DND-41 (cell line): ENCODE results near the gene SERPIND1.

ENCODE experiments used
- EZH2 ChIP-seq: IDR thresholded peaks from 3 replicates; pipeline ENCODE4 v1.6.1; 2012; ENCODE audit warnings: borderline replicate concordance, low read depth, mild to moderate bottlenecking, moderate library complexity, low read length, inconsistent platforms; ENCODE audit not compliant: severe bottlenecking
- TF ChIP-seq, protein P1 (sequence below): IDR thresholded peaks from 2 replicates; pipeline ENCODE4 v1.5.1; 2012; ENCODE audit warnings: borderline replicate concordance, low read length, moderate library complexity, mild to moderate bottlenecking; ENCODE audit not compliant: poor library complexity, severe bottlenecking; ENCODE audit errors: extremely low read depth

DNA sequence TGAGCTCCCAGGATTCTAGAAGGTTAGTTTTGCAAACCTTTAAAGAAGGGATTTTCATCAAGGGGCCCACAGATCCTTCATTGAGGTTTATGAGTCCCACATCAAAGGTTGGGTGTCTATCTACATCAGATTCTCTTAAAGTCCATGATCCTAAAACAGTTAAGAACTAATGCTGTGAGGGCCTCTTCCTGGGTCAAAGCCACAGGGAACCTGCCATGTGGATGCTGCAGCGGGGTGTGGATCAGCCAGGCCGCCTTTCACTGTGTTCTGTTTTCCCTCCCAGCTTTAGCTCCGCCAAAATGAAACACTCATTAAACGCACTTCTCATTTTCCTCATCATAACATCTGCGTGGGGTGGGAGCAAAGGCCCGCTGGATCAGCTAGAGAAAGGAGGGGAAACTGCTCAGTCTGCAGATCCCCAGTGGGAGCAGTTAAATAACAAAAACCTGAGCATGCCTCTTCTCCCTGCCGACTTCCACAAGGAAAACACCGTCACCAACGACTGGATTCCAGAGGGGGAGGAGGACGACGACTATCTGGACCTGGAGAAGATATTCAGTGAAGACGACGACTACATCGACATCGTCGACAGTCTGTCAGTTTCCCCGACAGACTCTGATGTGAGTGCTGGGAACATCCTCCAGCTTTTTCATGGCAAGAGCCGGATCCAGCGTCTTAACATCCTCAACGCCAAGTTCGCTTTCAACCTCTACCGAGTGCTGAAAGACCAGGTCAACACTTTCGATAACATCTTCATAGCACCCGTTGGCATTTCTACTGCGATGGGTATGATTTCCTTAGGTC, 5.3 kb downstream of the SERPIND1 start:
- TF ChIP-seq, protein P1, sequence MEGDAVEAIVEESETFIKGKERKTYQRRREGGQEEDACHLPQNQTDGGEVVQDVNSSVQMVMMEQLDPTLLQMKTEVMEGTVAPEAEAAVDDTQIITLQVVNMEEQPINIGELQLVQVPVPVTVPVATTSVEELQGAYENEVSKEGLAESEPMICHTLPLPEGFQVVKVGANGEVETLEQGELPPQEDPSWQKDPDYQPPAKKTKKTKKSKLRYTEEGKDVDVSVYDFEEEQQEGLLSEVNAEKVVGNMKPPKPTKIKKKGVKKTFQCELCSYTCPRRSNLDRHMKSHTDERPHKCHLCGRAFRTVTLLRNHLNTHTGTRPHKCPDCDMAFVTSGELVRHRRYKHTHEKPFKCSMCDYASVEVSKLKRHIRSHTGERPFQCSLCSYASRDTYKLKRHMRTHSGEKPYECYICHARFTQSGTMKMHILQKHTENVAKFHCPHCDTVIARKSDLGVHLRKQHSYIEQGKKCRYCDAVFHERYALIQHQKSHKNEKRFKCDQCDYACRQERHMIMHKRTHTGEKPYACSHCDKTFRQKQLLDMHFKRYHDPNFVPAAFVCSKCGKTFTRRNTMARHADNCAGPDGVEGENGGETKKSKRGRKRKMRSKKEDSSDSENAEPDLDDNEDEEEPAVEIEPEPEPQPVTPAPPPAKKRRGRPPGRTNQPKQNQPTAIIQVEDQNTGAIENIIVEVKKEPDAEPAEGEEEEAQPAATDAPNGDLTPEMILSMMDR: no peak
- no peak for TF ChIP-seq EZH2
